Daoy (cell line): Measurements from ENCODE around the gene MET. TPM values are rescaled to one million over a fixed set of nuclear protein-coding genes. Genes with fewer than 3 reads are reported as not detected.
"Not testable (repeated sequence)": the region's sequence is repeated elsewhere in the genome, so short reads cannot be mapped to it uniquely, and the experiment has no call there.

Experiments used
- DNase-seq: peaks from one replicate; pipeline ENCODE4 v3.0.0-alpha.2; 2015; ENCODE audit warnings: low read depth
- total RNA-seq: library from RNA; depleted of rRNA; stranded (reverse); fragments of >200 nt; shearing (Covaris generic); gene quantifications from 2 replicates; pipeline ENCODE4 v1.2.3, GENCODE V29; 2014

Gene MET
- total RNA-seq, 1 experiment from 2014 or later, result 209 TPM

- DNase-seq, result not testable (repeated sequence)
These were observed 79.1 kb downstream of the MET start for GRCh38 chr7:116751070-116751469.

GRCh38 chr7:116752305-116753074 lies 80.5 kb downstream of the MET start:
- no peak for DNase-seq

- no peak for DNase-seq
These were observed 81.1 kb downstream of the MET start for GRCh38 chr7:116753130-116753529.

- no peak for DNase-seq
These were observed 82.2 kb downstream of the MET start for GRCh38 chr7:116754186-116754585.

- DNase-seq, result no peak
These were observed 85.3 kb downstream of the MET start for GRCh38 chr7:116757283-116757682.

- DNase-seq, result not testable (repeated sequence)
These were observed 87.6 kb downstream of the MET start for GRCh38 chr7:116759642-116760041.

GRCh38 chr7:116762971-116763370 lies 91.0 kb downstream of the MET start:
- DNase-seq, result no peak

- no peak for DNase-seq
These were observed 91.7 kb downstream of the MET start for GRCh38 chr7:116763647-116764046.

GRCh38 chr7:116766881-116767280 lies 94.9 kb downstream of the MET start:
- no peak for DNase-seq

- DNase-seq, result no peak
These were observed 97.5 kb downstream of the MET start for GRCh38 chr7:116769546-116769945.

- no peak for DNase-seq
These were observed 98.9 kb downstream of the MET start for GRCh38 chr7:116770941-116771340.

GRCh38 chr7:116771640-116772039 lies 99.6 kb downstream of the MET start:
- no peak for DNase-seq

GRCh38 chr7:116772423-116772863 lies 100.4 kb downstream of the MET start:
- peak; percentile 54 for DNase-seq

GRCh38 chr7:116772926-116773749 lies 101.1 kb downstream of the MET start:
- DNase-seq, result no peak

- peak; percentile 58 for DNase-seq
These were observed 104.0 kb downstream of the MET start for GRCh38 chr7:116776046-116776445.

- DNase-seq, result peak; percentile 97
These were observed 104.8 kb downstream of the MET start for GRCh38 chr7:116776610-116777289.

GRCh38 chr7:116777651-116778281 lies 105.8 kb downstream of the MET start:
- DNase-seq, result peak; percentile 55

GRCh38 chr7:116779216-116779615 lies 107.2 kb downstream of the MET start:
- DNase-seq, result no peak

- DNase-seq, result no peak
These were observed 107.9 kb downstream of the MET start for GRCh38 chr7:116779931-116780330.

- DNase-seq, result peak; percentile 71
These were observed 108.5 kb downstream of the MET start for GRCh38 chr7:116780521-116780920.

GRCh38 chr7:116780966-116781365 lies 109.0 kb downstream of the MET start:
- DNase-seq, result no peak

- DNase-seq, result no peak
These were observed 109.6 kb downstream of the MET start for GRCh38 chr7:116781584-116781983.
